Coronary artery (tissue), 2 donors: ENCODE results near the gene ARAP3.
A peak's percentile ranks its signal among the peaks of the same experiment; 100 is the strongest.

Experiments
- DNase-seq: peaks from one replicate; pipeline ENCODE4 v3.0.0-alpha.2; 2017; ENCODE audit warnings: low spot score
- H3K27ac ChIP-seq, 2 donors: fragments of 200-600 bp; sonication (generic); one replicate each; pipeline ENCODE4 v1.5.1; 2016 to 2019
- H3K4me3 ChIP-seq: fragments of 200-600 bp; sonication (generic); 2 replicates; pipeline ENCODE4 v1.5.1; 2016; ENCODE audit warnings: mild to moderate bottlenecking, moderate library complexity
- CTCF ChIP-seq: fragments of 200-600 bp; sonication (generic); IDR thresholded peaks from one replicate; pipeline ENCODE4 v1.5.1; 2019; ENCODE audit warnings: antibody characterized with exemption

The ARAP3 gene

GRCh38 chr5:141697586-141697985 lies 15.6 kb upstream of the ARAP3 start:
- no peak overlapping the region for H3K4me3 ChIP-seq
- H3K27ac ChIP-seq, result no peak overlapping the region
- no peak for DNase-seq
- TF ChIP-seq CTCF, result no peak

DNA sequence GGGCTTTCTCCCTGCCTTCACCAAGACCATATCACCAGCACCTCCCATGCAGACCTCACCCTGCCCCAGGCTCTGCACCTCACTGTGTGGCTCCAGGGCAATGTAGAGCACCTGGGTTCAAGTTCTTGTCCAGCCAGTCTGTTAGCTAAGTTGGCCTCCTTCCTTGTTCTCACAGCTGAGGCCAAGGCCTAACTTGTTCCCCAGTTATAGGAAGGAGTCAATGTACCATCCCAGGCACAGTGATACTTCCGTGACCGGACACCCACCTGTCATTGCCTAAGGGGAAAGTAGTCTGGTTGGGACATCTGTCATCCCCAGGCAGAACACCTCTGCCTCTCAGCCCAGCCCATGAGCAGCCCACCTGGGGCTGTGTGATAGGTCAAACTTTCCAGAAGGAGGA lies 14.4 kb upstream of the ARAP3 start:
- DNase-seq, result no peak
- TF ChIP-seq CTCF, result no peak
- no peak overlapping the region for H3K4me3 ChIP-seq

DNA sequence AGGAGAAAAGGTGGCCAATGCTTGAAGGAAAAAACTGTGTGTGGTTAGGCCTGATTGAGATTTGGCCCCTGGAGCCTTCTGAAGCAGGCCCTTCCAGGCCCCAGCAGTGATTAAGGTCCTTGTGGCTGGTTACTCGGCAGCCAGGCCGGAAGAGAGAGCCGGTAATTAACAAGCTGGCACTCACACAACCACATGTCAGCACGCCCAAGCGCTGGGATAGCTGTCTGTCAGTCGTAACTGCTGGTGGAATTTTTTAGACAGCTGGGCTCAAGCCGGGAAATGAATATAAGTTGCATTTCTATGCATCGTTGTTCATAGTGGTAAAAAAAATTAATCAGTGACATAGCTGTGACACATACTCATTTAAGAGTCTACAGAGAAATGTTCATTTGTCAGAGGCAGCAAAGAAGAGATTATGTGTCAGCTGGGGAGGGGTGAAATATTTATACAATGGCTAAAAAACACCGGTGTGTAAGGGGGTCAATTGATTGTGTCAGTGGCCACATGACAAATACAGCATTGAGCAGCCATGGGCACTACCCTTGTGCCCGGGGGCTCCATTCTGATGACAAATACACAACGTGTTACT lies 13.7 kb upstream of the ARAP3 start:
- Histone ChIP-seq H3K27ac (no peak overlapping the region), H3K4me3 (no peak overlapping the region)
- no peak for DNase-seq
- no peak for TF ChIP-seq CTCF

More for the DNA sequence above, 14.4 kb upstream of the ARAP3 start:
- no peak overlapping the region for H3K27ac ChIP-seq

GRCh38 chr5:141694479-141694878 lies 12.4 kb upstream of the ARAP3 start:
- DNase-seq, result no peak
- Histone ChIP-seq H3K4me3 (no peak overlapping the region), H3K27ac (no peak overlapping the region)
- TF ChIP-seq CTCF, result no peak

DNA sequence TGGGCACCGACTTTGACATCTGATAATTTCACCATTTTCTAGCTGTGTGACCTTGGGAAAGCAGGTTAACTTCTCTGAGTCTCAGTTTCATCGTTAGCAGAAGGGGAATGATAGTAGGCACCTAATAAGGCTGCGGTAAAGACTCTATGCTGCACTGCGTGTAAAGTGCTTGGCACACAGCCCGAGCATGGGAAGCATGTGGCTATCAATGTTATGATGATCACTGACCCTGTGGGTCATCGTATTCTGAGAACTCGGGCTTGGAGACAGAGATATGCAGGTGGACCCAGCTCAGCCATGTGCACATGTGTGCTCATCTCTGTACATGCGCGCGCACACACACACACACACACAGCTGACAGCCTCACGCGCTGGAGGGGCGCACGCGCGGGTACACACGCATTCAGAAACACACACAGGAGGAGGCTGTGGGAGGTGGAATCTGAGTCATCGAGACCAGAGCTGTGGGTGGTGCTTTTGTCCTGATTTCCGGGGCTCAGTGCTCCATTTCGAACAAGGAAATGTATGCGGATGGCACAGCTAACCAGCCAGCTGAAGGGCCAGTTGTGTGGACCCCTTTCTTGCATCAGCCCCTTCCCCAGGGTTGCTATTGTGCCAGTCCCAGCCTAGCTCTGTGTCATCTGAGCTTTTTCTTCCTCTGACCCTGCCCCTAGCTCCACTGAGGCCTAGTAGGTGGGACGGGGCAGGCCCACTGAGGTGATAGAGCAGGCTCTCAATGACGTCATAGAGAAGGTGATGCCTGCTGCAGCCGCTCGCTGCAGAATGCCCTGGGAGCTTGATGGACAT lies 11.1 kb upstream of the ARAP3 start:
- no peak for DNase-seq
- H3K27ac ChIP-seq, result no peak overlapping the region
- H3K4me3 ChIP-seq, result no peak overlapping the region
- no peak for TF ChIP-seq CTCF

- Histone ChIP-seq H3K27ac (no peak overlapping the region), H3K4me3 (peak overlapping the region; percentile 53)
- TF ChIP-seq CTCF, result no peak
- DNase-seq, result no peak
These were observed 10.5 kb upstream of the ARAP3 start for GRCh38 chr5:141692533-141692888.
